Measurements from ENCODE around the gene GLI2.

The GLI2 gene

DNA sequence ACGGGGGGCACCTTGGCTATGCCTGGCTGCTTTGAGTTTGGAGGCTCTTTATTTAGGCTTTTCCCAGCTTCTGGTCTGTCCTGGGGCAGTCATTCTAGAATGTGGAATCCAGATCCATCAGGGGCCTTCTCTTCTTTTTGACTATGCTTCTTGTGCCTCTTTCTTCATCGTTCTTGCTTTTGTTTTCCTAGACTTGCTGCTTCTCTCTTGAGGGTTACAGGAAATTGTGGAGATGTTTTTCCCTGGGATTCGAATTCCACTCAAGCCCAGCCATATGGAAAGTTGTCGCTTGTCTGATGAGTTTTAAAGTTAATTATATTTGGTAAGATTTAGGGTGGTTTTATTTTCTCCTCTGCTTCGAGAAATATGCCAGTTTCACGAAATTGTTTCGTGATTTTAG is 2.4 kb downstream of the GLI2 start:
- no peak for DNase-seq (ENCODE audit: low read depth in 2 of 2)

DNA sequence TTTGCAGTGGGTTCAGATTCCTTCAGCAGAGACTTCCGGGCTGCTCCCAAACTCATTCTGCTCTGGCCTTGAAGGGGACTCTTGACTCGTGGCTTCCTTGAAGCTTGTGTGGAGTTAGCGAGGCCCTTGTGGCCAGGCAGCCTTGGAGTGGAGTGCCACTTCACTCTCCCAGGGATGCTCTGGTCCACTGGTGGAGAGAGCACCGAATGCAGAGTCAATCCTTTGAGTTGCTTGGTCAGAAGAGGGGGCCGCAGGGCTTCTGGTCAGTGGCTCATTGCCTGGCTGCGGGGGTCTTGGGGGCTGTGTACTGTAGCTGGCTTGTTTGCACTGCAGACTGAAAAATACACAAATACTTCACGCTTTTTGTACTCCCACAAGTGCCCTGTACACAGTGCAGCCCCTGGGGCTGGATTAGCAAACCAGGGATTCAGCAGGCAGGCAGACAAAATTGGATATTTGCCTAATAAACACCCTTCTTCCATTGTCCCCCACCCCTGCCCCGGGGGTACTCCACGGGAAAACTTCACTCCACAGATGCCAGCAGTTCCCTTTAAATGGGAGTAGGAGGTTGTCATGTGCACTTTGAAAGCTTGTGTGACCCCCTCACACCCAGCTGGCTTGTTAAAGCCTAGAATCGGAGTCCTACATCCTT is 3.2 kb downstream of the GLI2 start:
- no peak for DNase-seq (ENCODE audit: low read depth in 2 of 2)

DNA sequence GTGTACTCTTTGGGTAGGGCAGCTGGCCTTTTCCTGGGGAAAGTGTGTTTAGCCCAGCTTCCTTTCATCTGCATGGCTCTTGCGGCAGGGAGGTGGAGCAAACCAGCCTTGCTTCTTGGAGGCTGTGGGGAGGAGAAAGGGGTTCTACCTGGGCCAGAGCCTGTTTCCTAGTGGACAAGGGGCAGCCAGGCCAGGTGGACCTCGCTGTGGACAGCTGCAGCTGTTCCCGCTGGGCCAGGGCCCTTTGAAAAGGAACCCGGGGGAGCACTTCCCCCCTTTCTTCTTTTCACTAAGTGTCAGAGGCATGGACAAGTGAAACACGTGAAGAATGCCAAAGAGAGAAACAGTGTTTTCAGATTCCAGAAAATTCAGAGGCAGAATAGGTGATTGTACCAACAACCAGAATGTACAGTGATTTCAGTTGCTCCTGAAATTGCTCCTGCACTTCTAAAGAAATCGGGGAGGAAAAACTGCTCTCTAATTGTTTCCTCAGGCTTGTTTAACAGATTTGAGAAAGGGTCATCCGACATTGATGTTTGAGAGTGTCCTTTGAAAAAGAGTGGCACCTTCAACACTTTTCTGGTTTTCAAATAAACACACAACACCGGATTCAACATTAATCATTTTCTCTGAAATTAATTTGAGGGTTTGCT is 3.9 kb downstream of the GLI2 start:
- DNase-seq (ENCODE audit: low read depth in 2 of 2): no peak

DNA sequence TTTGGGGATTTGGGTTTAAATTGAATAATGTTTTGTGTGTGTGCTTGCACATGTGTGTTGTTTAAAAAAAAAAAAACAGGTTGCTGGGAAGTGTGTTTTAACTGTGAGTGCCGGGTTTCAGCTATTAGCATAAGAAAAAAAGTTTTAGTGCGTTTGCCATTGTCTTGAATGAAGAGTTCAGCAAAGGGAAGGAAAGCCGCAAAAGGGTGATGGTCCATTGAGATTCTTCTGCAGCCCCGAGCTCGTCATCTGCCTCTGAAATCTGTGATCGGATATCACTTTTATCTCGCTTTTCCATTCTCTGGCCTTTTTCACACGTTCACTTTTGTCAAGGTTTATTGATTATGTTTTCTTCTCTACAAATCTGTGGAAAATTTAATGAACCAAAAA is 4.7 kb downstream of the GLI2 start:
- no peak for DNase-seq (ENCODE audit: low read depth in 2 of 2)

DNA sequence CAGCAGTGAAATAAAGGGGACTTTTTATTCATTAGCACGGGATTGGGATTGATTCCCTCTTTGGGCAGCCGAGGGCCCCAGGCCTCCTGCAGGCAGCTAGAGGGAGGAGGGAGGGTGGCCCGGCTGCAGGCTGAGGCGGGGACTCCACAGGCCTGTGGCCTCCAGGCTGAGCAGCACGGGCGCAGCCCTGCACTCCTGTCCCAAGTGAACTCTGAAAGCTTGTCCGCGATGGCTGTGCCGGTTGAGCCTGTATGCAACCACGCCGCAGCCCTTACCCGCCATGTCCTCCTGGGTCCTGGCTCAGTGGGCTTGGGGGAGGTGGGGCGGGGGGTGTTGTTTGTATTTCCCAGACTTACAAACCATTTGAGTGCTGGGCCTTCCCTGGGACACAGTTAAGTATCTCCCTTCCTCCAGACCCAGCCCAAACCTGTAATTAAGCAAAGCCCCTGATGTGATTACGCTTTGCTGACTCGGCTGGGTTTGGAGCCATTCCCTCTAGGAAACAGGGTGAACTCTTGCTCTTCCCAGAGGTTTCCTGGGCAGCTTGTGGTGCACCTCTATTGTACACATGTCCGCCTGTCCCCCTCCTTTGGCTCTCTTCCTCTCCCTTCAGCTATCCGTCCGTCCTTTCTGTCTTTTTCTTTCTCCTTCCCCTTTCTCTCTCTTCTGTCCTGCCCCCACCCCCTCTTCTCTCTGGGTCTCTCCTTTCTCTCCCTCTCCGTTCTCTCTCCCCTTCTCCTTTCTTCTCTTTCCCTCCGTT is 5.3 kb downstream of the GLI2 start:
- DNase-seq (ENCODE audit: low read depth in 2 of 2): no peak

DNA sequence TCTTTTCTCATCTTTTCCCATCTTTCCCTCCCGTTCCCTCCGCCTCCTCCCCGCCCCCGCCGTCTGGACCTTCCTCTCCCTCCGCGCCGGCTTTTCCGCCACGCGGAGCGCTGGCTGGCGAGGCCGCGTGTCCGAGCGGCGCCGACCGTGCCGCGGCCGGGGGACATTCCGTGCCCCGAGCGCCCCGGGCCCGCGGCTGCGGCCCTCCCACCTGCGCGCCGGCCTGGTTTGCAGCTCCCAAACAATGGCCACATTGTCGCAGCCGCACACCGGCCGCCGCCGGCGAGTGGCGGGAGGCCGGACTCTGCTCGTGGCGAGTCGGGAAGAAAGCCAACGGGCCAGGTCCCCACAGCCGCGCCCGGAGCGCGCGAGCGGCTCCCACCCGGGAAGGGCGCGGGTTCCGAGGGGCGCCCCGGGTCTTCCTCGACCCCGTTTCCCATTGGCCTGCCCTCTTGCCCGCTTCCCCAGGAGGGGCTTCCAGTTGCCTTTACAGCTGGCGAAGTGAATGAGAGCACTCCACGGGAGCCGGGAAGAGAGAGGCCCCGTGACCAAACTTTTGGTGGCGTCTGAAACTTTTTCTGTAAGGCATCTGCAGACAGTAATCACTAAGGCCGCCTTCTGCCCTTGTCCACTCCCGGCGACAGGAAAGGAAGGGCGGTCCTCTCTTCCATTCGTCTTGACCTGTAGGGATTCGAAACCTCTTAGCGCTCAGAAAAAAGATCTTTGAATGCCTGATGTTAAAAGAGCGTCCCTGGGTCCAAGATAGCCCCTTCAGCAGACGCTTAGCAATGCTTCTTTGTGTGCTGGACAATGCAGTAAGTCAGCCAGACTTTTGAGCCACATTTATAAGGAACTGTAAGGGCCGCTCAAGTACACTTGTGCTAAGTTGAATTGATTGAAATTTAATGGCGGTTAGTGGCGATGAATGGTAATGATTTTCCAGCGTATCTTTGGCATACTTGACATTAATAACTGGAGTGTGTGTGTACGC is 6.2 kb downstream of the GLI2 start:
- no peak for DNase-seq (ENCODE audit: low read depth in 2 of 2)

DNA sequence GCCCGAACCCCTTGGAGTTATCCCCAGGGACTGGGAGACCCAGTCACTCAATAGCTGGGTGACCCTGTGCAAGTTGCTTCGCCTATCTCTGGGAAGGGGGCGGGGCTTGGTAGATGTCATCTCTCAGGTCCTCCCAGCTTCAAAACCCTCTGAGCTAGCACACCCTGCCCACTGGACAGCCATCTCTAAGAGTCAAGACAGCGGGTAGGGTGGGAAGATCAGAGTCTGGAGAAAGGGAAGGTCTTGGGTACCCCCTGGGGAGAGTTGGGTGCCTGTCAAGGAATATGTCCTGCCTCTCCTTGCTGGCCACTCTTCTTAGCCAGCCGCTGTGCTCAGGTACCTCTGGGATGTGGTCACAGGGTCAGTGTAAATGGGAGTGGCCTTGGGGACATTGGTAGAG is 8.0 kb downstream of the GLI2 start:
- DNase-seq (ENCODE audit: low read depth in 2 of 2): no peak

DNA sequence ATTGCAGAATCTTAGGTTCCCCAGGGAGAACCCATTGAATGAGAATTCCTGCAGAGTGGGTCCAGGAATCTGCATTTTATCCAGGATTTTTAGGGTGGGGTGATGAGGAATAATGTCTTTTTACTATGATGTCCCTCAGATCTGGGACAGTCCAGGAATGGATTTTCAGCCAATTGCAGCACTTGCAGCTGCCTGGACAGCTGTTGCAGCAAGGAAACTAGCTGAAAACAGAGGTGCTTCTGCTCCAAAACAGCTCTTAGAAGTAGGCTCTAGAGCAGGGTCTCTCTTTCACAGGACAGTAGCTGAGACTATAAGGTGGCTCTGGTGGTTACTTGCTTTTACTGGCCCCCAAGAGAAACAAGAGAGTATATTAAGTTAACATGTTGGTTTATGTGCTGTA is 9.1 kb downstream of the GLI2 start:
- no peak for DNase-seq (ENCODE audit: low read depth in 2 of 2)

DNA sequence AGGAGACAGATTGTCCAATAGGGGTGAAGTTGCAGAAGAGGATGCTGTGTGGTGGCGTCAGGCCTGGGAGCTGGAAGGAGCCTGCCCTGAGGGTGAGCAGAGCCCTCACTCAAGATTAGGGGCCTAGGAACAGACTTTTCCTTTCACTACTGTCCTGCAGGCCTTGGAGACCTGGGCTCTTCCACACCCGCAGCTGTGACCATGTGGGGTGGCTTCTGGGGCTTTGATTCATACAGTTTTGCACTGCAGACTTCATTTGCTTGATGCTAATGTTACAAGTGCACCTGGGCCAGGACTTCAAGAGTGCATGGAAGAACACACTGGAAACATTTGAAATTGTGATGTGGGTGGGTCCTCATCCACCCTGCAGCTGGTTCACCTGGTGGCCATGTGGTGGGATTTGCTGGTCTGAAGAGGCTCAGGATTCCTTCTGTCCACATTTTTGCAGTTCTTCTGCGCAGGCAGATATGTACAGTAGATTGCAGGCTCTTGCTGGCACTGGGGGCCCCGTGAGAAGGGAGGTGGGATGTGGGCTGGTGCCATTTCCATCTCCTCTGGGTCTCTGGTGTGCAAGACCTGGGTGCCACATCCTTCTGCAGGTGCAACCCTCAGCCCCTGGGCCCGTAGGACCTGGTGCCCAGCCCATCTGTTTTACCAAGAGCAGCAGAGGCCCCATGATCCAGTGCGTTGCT is 9.9 kb downstream of the GLI2 start:
- no peak for DNase-seq (ENCODE audit: low read depth in 2 of 2)

DNA sequence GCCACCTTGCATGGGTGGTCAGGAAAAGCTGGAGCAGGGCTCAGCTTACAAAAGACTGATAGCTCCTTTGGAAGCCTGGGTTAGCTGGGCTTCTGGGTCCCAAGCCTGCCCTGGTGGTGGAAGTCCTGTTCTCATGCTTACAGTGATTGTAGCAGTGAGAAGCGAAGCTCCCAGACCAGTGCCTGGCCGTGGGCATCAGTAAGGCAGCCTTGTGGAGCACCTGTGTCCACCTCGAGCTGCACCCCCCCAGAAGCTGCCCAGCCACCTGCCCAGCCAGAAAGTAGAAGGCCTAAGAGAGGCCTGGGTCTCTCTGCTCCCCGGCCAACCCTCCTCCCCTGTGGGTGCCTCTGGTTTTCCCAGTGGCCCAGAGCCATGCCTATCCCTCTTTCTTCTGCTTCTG is 10.5 kb downstream of the GLI2 start:
- DNase-seq (ENCODE audit: low read depth in 2 of 2): no peak

DNA sequence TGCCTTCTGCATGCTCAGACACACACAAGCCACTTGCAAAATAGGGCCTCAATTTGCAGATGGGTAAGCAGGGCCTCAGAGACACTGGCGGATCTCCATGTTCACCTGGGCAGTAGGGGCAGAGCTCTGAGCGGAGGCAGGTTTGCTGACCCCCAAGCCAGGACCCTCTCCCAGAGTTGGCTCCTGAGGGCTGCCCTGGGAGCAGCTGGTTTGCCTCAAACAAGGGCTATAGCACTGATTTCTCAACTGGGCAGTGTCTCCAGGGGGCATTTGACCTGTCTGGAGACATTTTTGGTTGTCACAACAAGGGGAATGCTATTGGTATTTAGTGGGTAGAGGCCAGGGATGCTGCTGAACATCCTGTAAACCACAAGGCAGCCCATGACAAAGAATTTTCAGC is 11.6 kb downstream of the GLI2 start:
- DNase-seq (ENCODE audit: low read depth in 2 of 2): no peak

DNA sequence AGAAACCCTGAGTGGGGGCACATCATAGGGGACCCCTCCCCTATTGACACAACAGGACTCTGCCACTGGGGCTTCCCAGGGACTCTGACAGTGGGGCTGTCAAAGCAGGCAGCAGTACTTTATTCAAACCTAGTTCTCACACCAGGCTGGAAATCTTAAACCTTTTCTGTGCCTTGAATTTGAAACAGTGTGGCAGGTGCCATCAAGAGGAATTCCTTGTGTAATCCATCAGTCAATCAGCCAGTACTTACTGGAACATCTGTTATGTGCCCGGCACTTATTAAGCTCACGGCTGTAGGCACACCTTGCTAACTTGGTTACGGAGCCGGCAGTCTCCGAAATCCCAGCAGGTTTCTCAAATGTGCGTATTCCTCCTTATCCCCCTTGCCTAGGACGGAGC is 12.0 kb downstream of the GLI2 start:
- DNase-seq (ENCODE audit: low read depth in 2 of 2): no peak

DNA sequence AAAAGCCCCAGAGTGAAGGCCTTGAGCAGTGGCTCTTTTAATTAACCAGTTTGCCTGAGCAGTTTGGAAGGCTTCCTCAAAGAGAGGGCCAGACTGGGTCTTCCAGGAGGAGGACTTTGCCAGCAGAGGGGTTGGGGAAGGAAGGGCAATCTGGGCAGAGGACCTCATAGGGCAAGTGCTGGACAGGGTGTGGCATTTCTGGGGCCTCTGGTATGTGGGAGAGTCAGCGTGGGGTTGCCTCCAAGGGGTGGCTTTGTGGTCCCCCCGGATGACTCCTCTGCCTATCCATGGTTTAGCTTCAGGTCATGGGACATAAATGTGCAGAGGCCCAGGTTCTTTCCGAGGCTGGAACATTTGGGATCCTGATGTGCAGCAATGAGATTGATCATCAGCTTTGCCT is 12.6 kb downstream of the GLI2 start:
- DNase-seq (ENCODE audit: low read depth in 2 of 2): no peak

DNA sequence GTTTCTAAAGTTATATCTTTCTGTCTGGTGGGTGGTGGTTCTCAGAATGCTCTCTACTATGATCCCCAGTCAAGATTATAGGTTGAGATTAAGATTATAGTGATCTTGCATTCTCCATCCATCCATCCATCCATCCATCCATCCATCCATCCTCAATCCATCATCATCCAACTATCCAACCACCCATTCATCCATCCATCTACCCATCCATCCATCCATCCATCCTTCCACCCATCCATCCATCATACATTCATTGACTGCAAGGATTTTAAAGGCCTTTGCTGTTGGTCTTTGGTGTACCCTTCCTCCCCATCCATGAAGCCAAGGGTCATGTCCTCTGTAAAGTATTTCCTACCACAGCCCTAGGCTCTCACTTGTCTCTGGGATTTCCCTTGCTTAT is 13.1 kb downstream of the GLI2 start:
- DNase-seq (ENCODE audit: low read depth in 2 of 2): no peak

DNA sequence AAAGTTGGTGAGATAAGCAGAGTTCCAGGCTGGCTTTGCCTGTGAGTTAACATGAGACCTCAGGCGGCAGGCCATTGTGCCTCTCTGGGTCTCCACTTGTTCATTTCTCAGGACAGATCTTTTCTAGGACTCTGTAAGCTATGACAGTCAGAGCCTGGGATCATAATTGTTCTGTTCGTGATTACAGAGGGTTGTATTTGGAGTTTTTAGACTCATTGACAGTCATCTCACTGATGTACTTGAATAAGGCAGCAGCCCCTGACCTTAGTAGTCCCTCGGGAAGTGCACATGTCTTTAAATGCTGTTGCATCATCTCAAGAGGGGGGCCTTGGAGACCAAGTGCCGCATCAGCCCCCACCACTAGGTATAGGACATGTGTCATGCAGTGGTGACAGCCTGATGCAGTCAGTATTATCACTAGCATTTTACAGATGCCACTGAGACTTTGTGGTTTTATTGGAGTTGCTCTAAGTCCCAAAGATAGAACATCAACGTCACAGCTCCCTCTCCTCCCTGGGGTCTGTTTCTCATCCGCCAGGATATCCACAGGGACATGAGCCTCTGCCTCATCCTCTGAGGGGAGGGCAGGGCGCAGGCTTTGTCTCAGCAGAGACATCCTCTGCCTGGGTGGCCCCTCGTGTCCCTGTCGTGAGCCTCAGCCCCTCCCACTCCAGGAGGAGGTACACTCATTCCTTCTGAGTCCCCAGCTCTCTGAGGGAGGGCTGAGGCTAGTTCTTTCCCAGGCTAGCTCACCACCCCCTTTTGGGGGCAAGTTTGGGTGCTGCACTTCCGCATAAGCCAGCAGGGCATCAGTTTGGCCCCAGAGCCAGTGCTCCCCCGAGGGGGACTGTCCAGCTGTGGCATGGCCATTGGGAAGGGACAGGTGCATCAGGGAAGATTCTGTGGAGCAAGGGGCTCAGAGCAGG is 14.1 kb downstream of the GLI2 start:
- DNase-seq (ENCODE audit: low read depth in 2 of 2): no peak

DNA sequence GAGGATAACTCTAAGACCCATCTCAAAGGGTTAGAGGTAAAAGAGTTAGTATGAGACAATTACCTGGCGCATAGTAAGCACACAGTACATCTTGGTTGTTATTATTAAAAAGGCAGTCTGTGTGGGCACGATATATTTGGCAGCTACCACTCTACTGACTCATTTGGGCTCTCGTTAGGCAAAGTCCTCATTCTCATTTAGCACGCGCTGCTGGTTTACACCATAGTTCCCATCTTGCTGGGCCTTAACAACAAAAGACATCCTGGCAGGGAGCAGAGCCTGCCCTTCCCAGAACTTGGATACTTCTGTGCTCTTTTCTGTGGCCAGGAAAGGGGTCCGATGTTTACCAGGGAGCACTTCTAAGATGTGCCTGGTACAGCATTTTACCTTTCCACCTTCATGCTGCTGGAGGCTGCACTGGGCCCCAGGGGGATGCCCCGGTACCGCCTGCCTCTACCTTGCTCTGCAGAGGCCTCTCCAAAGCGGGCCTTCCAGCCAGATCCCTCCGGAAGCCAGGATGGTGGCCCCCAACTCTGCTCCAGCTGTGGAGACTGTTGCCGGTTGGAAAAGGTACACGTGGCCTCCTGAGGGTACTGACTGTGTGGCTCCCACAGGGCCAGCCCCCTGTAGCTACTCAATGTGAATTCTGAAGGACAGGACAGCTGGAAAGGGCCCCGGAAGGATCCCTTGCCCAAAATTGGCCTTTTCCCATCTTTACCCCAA is 15.0 kb downstream of the GLI2 start:
- DNase-seq (ENCODE audit: low read depth in 2 of 2): no peak

DNA sequence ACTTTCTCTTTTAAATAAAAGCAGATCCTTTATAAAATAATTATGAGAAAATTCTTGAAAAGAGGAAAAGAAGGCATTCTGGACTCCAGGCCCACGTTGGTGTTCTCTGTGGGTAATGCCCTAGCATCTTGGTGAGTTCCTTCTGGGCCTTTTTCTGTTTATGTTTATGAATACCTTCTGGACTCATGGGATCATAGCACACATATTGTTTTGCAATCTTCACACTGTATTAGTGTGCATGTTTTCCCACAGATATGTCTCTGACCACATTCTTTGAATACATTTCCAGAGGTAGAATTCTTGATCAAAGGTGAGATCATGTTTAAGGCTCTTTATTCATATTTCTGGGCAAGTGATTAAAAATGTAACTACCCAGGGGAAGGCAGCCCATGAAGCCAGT is 15.9 kb downstream of the GLI2 start:
- no peak for DNase-seq (ENCODE audit: low read depth in 2 of 2)

DNA sequence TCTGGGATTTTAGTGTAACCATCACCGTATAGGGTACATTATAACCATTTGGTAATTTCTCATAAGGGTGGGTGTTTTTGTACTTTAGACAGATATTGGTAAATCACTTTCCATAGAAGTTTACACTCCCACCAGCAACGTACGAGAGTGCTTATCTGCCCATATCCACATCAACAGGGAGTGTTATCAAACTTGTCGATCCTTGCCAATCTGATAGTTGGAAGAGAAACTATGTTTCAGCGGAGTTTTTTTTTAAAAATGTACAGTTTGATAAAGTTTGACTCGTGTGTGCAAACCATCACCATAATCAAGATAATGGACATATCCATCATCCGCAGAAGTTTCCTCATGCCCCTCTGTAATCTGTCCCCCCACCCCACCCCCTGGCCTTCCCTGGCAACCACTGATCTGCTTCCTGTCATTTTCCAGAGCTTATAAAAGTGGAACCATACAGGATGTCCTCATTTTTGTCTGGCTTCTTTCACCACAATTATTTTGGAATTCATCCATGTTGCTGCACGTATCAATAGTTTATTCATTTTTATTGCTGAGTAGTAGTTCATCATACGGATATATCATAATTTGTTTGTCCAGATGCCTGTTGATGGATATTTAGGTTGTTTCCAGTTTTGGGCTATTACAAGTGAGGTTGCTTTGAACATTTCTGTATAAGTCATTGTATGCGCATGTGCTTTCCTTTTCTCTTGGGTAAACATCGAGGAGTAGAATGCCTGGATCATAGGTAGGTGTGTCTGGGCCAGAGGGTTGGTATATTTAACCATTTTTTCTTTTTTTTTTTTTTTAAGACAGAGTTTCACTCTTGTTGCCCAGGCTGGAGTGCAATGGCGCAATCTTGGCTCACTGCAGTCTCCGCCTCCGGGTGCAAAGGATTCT is 18.6 kb downstream of the GLI2 start:
- DNase-seq (ENCODE audit: low read depth in 2 of 2): no peak
